GM12872 (cell line): Measurements from ENCODE around the gene SP5.

ENCODE experiments used
- CTCF ChIP-seq: IDR thresholded peaks from 3 replicates; pipeline ENCODE4 v1.5.1; 2011; ENCODE audit warnings: low read depth, mild to moderate bottlenecking, low read length, moderate library complexity; ENCODE audit not compliant: insufficient read depth

Gene SP5

GRCh38 chr2:170715062-170715931 is at the start of gene SP5:
SP5 (plus strand) TSS chr2:170715337; CDS start chr2:170715513, 176 bp downstream.
- no peak for TF ChIP-seq CTCF

- TF ChIP-seq CTCF: no peak
Measured at GRCh38 chr2:170665743-170666142, 49.4 kb upstream of the SP5 start.

GRCh38 chr2:170669909-170670308 is 45.2 kb upstream of the SP5 start:
- no peak for TF ChIP-seq CTCF

GRCh38 chr2:170670651-170671050 is 44.5 kb upstream of the SP5 start:
- no peak for TF ChIP-seq CTCF

GRCh38 chr2:170671079-170671478 is 44.1 kb upstream of the SP5 start:
- TF ChIP-seq CTCF: no peak

- TF ChIP-seq CTCF: no peak
Measured at GRCh38 chr2:170675701-170676100, 39.4 kb upstream of the SP5 start.

- no peak for TF ChIP-seq CTCF
Measured at GRCh38 chr2:170679607-170680079, 35.5 kb upstream of the SP5 start.
